Thyroid gland (tissue), 4 donors: Measurements from ENCODE around the gene CTDSPL.

Source experiments
- POLR2A ChIP-seq, 2 donors: fragments of 450-650 bp; IDR thresholded peaks; one replicate each; pipeline ENCODE4 v1.6.1; 2017; ENCODE audit warnings: antibody characterized with exemption in 2 of 2, mild to moderate bottlenecking in 2 of 2, moderate library complexity in 1 of 2
- TF ChIP-seq, protein P1 (sequence below), 6 experiments: fragments of 200-600 bp in 3 of 6; fragments of 450-650 bp in 3 of 6; sonication (generic) in 3 of 6; IDR thresholded peaks; one replicate each; pipeline ENCODE4 v1.5.1; 2016 to 2019; ENCODE audit warnings: antibody characterized with exemption in 6 of 6, mild to moderate bottlenecking in 2 of 6, inconsistent platforms in 1 of 6, moderate library complexity in 1 of 6

DNA sequence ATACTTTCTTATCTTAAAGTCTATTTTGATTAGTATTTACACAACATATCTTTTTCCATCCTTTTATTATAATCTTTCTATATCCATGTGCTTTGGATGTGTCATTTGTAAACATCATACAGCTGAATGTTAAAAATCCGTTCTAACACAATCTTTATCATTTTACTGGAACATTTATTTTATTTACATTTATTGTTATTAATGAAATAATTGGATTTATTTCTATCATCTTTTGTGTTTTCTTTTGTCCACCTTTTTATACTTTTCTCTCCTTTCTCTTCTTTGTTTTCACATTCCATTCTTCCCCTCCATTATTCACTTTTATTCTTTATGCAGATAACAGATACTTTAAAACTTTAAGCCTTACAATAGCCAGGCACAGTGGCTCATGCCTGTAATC is 34.7 kb upstream of the CTDSPL start:
- TF ChIP-seq, protein P1, sequence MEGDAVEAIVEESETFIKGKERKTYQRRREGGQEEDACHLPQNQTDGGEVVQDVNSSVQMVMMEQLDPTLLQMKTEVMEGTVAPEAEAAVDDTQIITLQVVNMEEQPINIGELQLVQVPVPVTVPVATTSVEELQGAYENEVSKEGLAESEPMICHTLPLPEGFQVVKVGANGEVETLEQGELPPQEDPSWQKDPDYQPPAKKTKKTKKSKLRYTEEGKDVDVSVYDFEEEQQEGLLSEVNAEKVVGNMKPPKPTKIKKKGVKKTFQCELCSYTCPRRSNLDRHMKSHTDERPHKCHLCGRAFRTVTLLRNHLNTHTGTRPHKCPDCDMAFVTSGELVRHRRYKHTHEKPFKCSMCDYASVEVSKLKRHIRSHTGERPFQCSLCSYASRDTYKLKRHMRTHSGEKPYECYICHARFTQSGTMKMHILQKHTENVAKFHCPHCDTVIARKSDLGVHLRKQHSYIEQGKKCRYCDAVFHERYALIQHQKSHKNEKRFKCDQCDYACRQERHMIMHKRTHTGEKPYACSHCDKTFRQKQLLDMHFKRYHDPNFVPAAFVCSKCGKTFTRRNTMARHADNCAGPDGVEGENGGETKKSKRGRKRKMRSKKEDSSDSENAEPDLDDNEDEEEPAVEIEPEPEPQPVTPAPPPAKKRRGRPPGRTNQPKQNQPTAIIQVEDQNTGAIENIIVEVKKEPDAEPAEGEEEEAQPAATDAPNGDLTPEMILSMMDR (IDR thresholded peaks at IDR 0.05), result no peak
- TF ChIP-seq POLR2A (IDR thresholded peaks at IDR 0.05), result no peak
